Measurements from ENCODE around the gene ZBTB7C. TPM values are rescaled to one million over a fixed set of nuclear protein-coding genes. Genes with fewer than 3 reads are reported as not detected.
"Not testable (repeated sequence)": the region's sequence is repeated elsewhere in the genome, so short reads cannot be mapped to it uniquely, and the experiment has no call there.

Gene ZBTB7C
- total and polyA plus RNA-seq, 3 experiments from 2014 or later: 0.13 TPM; not detected in 2

GRCh38 chr18:48290162-48290926 lies 118.8 kb downstream of the ZBTB7C start:
- Histone ChIP-seq H3K27me3 (ENCODE audit: insufficient read depth, low read length, poor library complexity, severe bottlenecking) (no peaks in the 10 kb centered on the region), H3K27ac (ENCODE audit: low read depth, low read length) (no peak overlapping the region), H3K4me3 (ENCODE audit: low read length) (no peak overlapping the region), H3K36me3 (ENCODE audit: insufficient read depth, low read length) (no peaks in the 10 kb centered on the region), H3K4me1 (ENCODE audit: insufficient read depth, low read length) (no peaks in the 10 kb centered on the region), H3K9me3 (ENCODE audit: low read length) (no peaks in the 10 kb centered on the region)
- POLR2A ChIA-PET: no interaction called here
- no peaks in the 10 kb centered on the region for H3K27me3 Mint-ChIP-seq
- H3K4me3 Mint-ChIP-seq: no peak overlapping the region
- H3K4me1 Mint-ChIP-seq: no peaks in the 10 kb centered on the region
- CTCF ChIA-PET: no interaction called here
- H3K9me3 Mint-ChIP-seq: peaks cover 0 to 2% (median 2%) of the 10 kb centered on the region in 5 donors
- no peaks in the 10 kb centered on the region for H3K36me3 Mint-ChIP-seq
- no peak for DNase-seq
- H3K27ac Mint-ChIP-seq: no peak overlapping the region

GRCh38 chr18:48284743-48285142 lies 124.4 kb downstream of the ZBTB7C start:
- H3K36me3 Mint-ChIP-seq: no peaks in the 10 kb centered on the region
- no peak overlapping the region for H3K4me3 Mint-ChIP-seq
- Histone ChIP-seq H3K4me1 (ENCODE audit: insufficient read depth, low read length) (no peaks in the 10 kb centered on the region), H3K27me3 (ENCODE audit: insufficient read depth, low read length, poor library complexity, severe bottlenecking) (no peaks in the 10 kb centered on the region), H3K4me3 (ENCODE audit: low read length) (no peak overlapping the region), H3K27ac (ENCODE audit: low read depth, low read length) (no peak overlapping the region), H3K36me3 (ENCODE audit: insufficient read depth, low read length) (no peaks in the 10 kb centered on the region), H3K9me3 (ENCODE audit: low read length) (no peaks in the 10 kb centered on the region)
- H3K9me3 Mint-ChIP-seq: peaks cover 0 to 9% (median 5%) of the 10 kb centered on the region in 5 donors
- no peaks in the 10 kb centered on the region for H3K4me1 Mint-ChIP-seq
- ChIA-PET CTCF (no interaction called here), POLR2A (no interaction called here)
- peaks cover 2 to 7% of the 10 kb centered on the region in 2 donors for H3K27me3 Mint-ChIP-seq
- DNase-seq: no peak
- H3K27ac Mint-ChIP-seq: no peak overlapping the region

- H3K27ac Mint-ChIP-seq; H3K4me1 ChIP-seq (ENCODE audit: insufficient read depth, low read length); H3K9me3 Mint-ChIP-seq; H3K27me3 Mint-ChIP-seq; CTCF ChIA-PET; H3K4me3 ChIP-seq (ENCODE audit: low read length); H3K27me3 ChIP-seq (ENCODE audit: insufficient read depth, low read length, poor library complexity, severe bottlenecking); H3K9me3 ChIP-seq (ENCODE audit: low read length); H3K36me3 Mint-ChIP-seq; H3K36me3 ChIP-seq (ENCODE audit: insufficient read depth, low read length); DNase-seq; H3K27ac ChIP-seq (ENCODE audit: low read depth, low read length); H3K4me3 Mint-ChIP-seq; POLR2A ChIA-PET; H3K4me1 Mint-ChIP-seq: not testable (repeated sequence)
These were observed 125.2 kb downstream of the ZBTB7C start for GRCh38 chr18:48284011-48284410.

GRCh38 chr18:48281460-48281859 lies 127.7 kb downstream of the ZBTB7C start:
- H3K27ac ChIP-seq (ENCODE audit: low read depth, low read length); H3K36me3 Mint-ChIP-seq; DNase-seq; POLR2A ChIA-PET; H3K4me1 ChIP-seq (ENCODE audit: insufficient read depth, low read length); CTCF ChIA-PET; H3K9me3 ChIP-seq (ENCODE audit: low read length); H3K36me3 ChIP-seq (ENCODE audit: insufficient read depth, low read length); H3K4me3 Mint-ChIP-seq; H3K4me1 Mint-ChIP-seq; H3K27me3 Mint-ChIP-seq; H3K27me3 ChIP-seq (ENCODE audit: insufficient read depth, low read length, poor library complexity, severe bottlenecking); H3K4me3 ChIP-seq (ENCODE audit: low read length); H3K27ac Mint-ChIP-seq: not testable (repeated sequence)
- H3K9me3 Mint-ChIP-seq: peaks cover 2 to 13% (median 4%) of the 10 kb centered on the region in 5 donors

- H3K36me3 Mint-ChIP-seq: no peaks in the 10 kb centered on the region
- Histone ChIP-seq H3K4me1 (ENCODE audit: insufficient read depth, low read length) (no peaks in the 10 kb centered on the region), H3K27me3 (ENCODE audit: insufficient read depth, low read length, poor library complexity, severe bottlenecking) (no peaks in the 10 kb centered on the region), H3K36me3 (ENCODE audit: insufficient read depth, low read length) (no peaks in the 10 kb centered on the region), H3K9me3 (ENCODE audit: low read length) (no peaks in the 10 kb centered on the region), H3K27ac (ENCODE audit: low read depth, low read length) (no peak overlapping the region), H3K4me3 (ENCODE audit: low read length) (no peak overlapping the region)
- H3K4me3 Mint-ChIP-seq: no peak overlapping the region
- H3K4me1 Mint-ChIP-seq: no peaks in the 10 kb centered on the region
- H3K9me3 Mint-ChIP-seq: peaks cover 2 to 6% (median 4%) of the 10 kb centered on the region in 5 donors
- POLR2A ChIA-PET: no interaction called here
- CTCF ChIA-PET: no interaction called here
- no peak overlapping the region for H3K27ac Mint-ChIP-seq
- peaks cover 7 to 11% of the 10 kb centered on the region in 2 donors for H3K27me3 Mint-ChIP-seq
- no peak for DNase-seq
These were observed 129.9 kb downstream of the ZBTB7C start for GRCh38 chr18:48279312-48279711.

GRCh38 chr18:48278081-48278480 lies 131.1 kb downstream of the ZBTB7C start:
- peaks cover 7 to 9% of the 10 kb centered on the region in 2 donors for H3K27me3 Mint-ChIP-seq
- no peak for DNase-seq
- Histone ChIP-seq H3K27ac (ENCODE audit: low read depth, low read length) (no peak overlapping the region), H3K4me1 (ENCODE audit: insufficient read depth, low read length) (no peaks in the 10 kb centered on the region), H3K36me3 (ENCODE audit: insufficient read depth, low read length) (no peaks in the 10 kb centered on the region), H3K27me3 (ENCODE audit: insufficient read depth, low read length, poor library complexity, severe bottlenecking) (no peaks in the 10 kb centered on the region), H3K4me3 (ENCODE audit: low read length) (no peak overlapping the region), H3K9me3 (ENCODE audit: low read length) (no peaks in the 10 kb centered on the region)
- H3K36me3 Mint-ChIP-seq: no peaks in the 10 kb centered on the region
- ChIA-PET POLR2A (no interaction called here), CTCF (no interaction called here)
- no peak overlapping the region for H3K27ac Mint-ChIP-seq
- peaks cover 0 to 6% (median 4%) of the 10 kb centered on the region in 5 donors for H3K9me3 Mint-ChIP-seq
- H3K4me3 Mint-ChIP-seq: no peak overlapping the region
- H3K4me1 Mint-ChIP-seq: no peaks in the 10 kb centered on the region

- no peaks in the 10 kb centered on the region for H3K4me1 ChIP-seq (ENCODE audit: insufficient read depth, low read length)
- no peak overlapping the region for H3K27ac ChIP-seq (ENCODE audit: low read depth, low read length)
- Mint-ChIP-seq H3K27me3 (peaks cover 9 to 13% of the 10 kb centered on the region in 2 donors), H3K9me3 (peaks cover 0 to 5% (median 3%) of the 10 kb centered on the region in 5 donors), H3K4me1 (peaks cover 0 to 2% (median 0%) of the 10 kb centered on the region in 3 donors), H3K36me3 (no peaks in the 10 kb centered on the region), H3K27ac (no peak overlapping the region), H3K4me3 (no peak overlapping the region)
- no peaks in the 10 kb centered on the region for H3K9me3 ChIP-seq (ENCODE audit: low read length)
- CTCF ChIA-PET: no interaction called here
- H3K4me3 ChIP-seq (ENCODE audit: low read length): no peak overlapping the region
- no peaks in the 10 kb centered on the region for H3K36me3 ChIP-seq (ENCODE audit: insufficient read depth, low read length)
- DNase-seq: no peak
- POLR2A ChIA-PET: no interaction called here
- H3K27me3 ChIP-seq (ENCODE audit: insufficient read depth, low read length, poor library complexity, severe bottlenecking): no peaks in the 10 kb centered on the region
These were observed 134.9 kb downstream of the ZBTB7C start for GRCh38 chr18:48274301-48274700.

- no peak overlapping the region for H3K4me3 Mint-ChIP-seq
- H3K4me1 ChIP-seq (ENCODE audit: insufficient read depth, low read length): no peaks in the 10 kb centered on the region
- ChIA-PET POLR2A (no interaction called here), CTCF (no interaction called here)
- H3K4me1 Mint-ChIP-seq: peaks cover 0 to 4% (median 0%) of the 10 kb centered on the region in 3 donors
- DNase-seq: no peak
- no peak overlapping the region for H3K27ac Mint-ChIP-seq
- H3K27ac ChIP-seq (ENCODE audit: low read depth, low read length): no peak overlapping the region
- H3K36me3 Mint-ChIP-seq: no peaks in the 10 kb centered on the region
- H3K27me3 ChIP-seq (ENCODE audit: insufficient read depth, low read length, poor library complexity, severe bottlenecking): no peaks in the 10 kb centered on the region
- peaks cover 0 to 3% (median 0%) of the 10 kb centered on the region in 5 donors for H3K9me3 Mint-ChIP-seq
- H3K27me3 Mint-ChIP-seq: peaks cover 7 to 16% of the 10 kb centered on the region in 2 donors
- H3K36me3 ChIP-seq (ENCODE audit: insufficient read depth, low read length): no peaks in the 10 kb centered on the region
- no peaks in the 10 kb centered on the region for H3K9me3 ChIP-seq (ENCODE audit: low read length)
- no peak overlapping the region for H3K4me3 ChIP-seq (ENCODE audit: low read length)
These were observed 138.3 kb downstream of the ZBTB7C start for GRCh38 chr18:48270929-48271328.
